K562 (cell line): ENCODE data around the gene INMT. TPM values are rescaled to one million over a fixed set of nuclear protein-coding genes. Genes with fewer than 3 reads are reported as not detected.

Experiments used
- ATAC-seq: fragments of 200-7000 bp; cut with Tn5 transposase; 3 replicates; pipeline ENCODE4 v1.9.1; 2020; ENCODE audit warnings: moderate library complexity
- BruUV-seq: library from RNA; stranded (reverse); fragments of 400-500 nt; replicated peaks from 2 replicates; lab custom pipeline; 2021; lab: Mats Ljungman, UMichigan
- CTCF ChIA-PET: fragments of 300-600 bp; formaldehyde crosslinking; extraction: SDS; loops from one replicate; lab custom pipeline; 2021; ENCODE audit warnings: low intra/inter-chr PET ratio; lab: Yijun Ruan, JAX
- POLR2A ChIA-PET: fragments of 300-600, 350-650 bp; sonication (Branson Sonifier 250); formaldehyde crosslinking; extraction: SDS; loops from one replicate; lab custom pipeline; 2021; ENCODE audit warnings: antibody characterized with exemption, inconsistent platforms; lab: Yijun Ruan, JAX
- DNase-seq, 4 experiments: peaks; one replicate each; pipeline versions ENCODE4 v3.0.0 to v3.0.0-alpha.2; 2011 to 2018; ENCODE audit warnings: low spot score in 3 of 4, mixed read lengths in 3 of 4; ENCODE audit errors: extremely low read depth in 1 of 4
- FAIRE-seq: peaks from 2 replicates; lab custom pipeline; 2011; peaks lifted over from hg19 to GRCh38; lab: Jason Lieb, UNC
- H2AFZ ChIP-seq: 2 replicates; pipeline ENCODE4 v1.6.0; 2011; ENCODE audit warnings: low read depth, low read length, control low read depth, inconsistent platforms
- H3K27ac ChIP-seq: fragments of 200-600 bp; 3 replicates; pipeline ENCODE4 v1.8.0; 2011; ENCODE audit warnings: low read depth, mild to moderate bottlenecking, control low read depth, inconsistent platforms, low read length, moderate library complexity, mixed read lengths; ENCODE audit errors: extremely low read depth
- H3K27me3 ChIP-seq, 2 experiments: fragments of 300-600 bp in 1 of 2; 2 replicates in 1 of 2; 3 replicates in 1 of 2; pipeline versions ENCODE4 v1.6.0 to v1.8.0; 2011; ENCODE audit warnings: inconsistent platforms in 2 of 2, low read length in 2 of 2, mild to moderate bottlenecking in 1 of 2, mixed read lengths in 1 of 2, moderate library complexity in 1 of 2; ENCODE audit not compliant: control insufficient read depth in 2 of 2, insufficient read depth in 2 of 2
- H3K36me3 ChIP-seq: fragments of 300-600 bp; 3 replicates; pipeline ENCODE4 v1.8.0; 2011; ENCODE audit warnings: mild to moderate bottlenecking, low read length, inconsistent platforms; ENCODE audit not compliant: control insufficient read depth, insufficient read depth
- H3K4me1 ChIP-seq, 2 experiments: fragments of 200-600 bp in 1 of 2; replicated peaks in 1 of 2; 2 replicates in 1 of 2; 3 replicates in 1 of 2; pipeline versions ENCODE4 v1.5.1 to v1.8.0; 2011; ENCODE audit warnings: inconsistent platforms in 2 of 2, low read length in 2 of 2, mild to moderate bottlenecking in 1 of 2, mixed read lengths in 1 of 2, moderate library complexity in 1 of 2; ENCODE audit not compliant: control insufficient read depth in 2 of 2, insufficient read depth in 2 of 2
- H3K4me2 ChIP-seq: 2 replicates; pipeline ENCODE4 v1.6.1; 2011; ENCODE audit warnings: low read length, control low read depth, inconsistent platforms, mixed read lengths; ENCODE audit not compliant: insufficient read depth
- H3K4me3 ChIP-seq: fragments of 200-600 bp; sonication (generic), shearing (Covaris generic); 2 replicates; pipeline ENCODE4 v1.5.1; 2016; ENCODE audit warnings: control low read depth, inconsistent platforms
- H3K79me2 ChIP-seq: fragments of 200-600 bp; 3 replicates; pipeline ENCODE4 v1.8.0; 2011; ENCODE audit warnings: low read length, inconsistent platforms; ENCODE audit not compliant: control insufficient read depth, insufficient read depth
- H3K9ac ChIP-seq, 2 experiments: 2 replicates each; pipeline versions ENCODE4 v1.6.0 to v1.6.1; 2011; ENCODE audit warnings: low read depth in 2 of 2, low read length in 2 of 2, control low read depth in 1 of 2, inconsistent platforms in 1 of 2, mild to moderate bottlenecking in 1 of 2, mixed read lengths in 1 of 2; ENCODE audit not compliant: insufficient read depth in 1 of 2
- H3K9me1 ChIP-seq: one replicate; pipeline ENCODE4 v1.6.0; 2011; ENCODE audit warnings: inconsistent platforms, mild to moderate bottlenecking, low read length, moderate library complexity; ENCODE audit not compliant: control insufficient read depth, insufficient read depth
- H3K9me3 ChIP-seq: replicated peaks from 2 replicates; pipeline ENCODE4 v1.5.1; 2011; ENCODE audit warnings: low read depth, low read length, inconsistent platforms; ENCODE audit not compliant: control insufficient read depth, insufficient read depth
- H4K20me1 ChIP-seq: replicated peaks from 2 replicates; pipeline ENCODE4 v1.6.1; 2011; ENCODE audit warnings: low read length, inconsistent platforms, mixed read lengths; ENCODE audit not compliant: control insufficient read depth, insufficient read depth
- ARID2 ChIP-seq: fragments of 450-650 bp; IDR thresholded peaks from 2 replicates; pipeline ENCODE4 v1.6.1; 2017; ENCODE audit warnings: antibody characterized with exemption, mild to moderate bottlenecking
- ATF1 ChIP-seq, 2 experiments: fragments of 450-650 bp in 1 of 2; IDR thresholded peaks; 2 replicates each; pipeline ENCODE4 v1.6.1; 2016; ENCODE audit warnings: missing compliant biosample characterization in 1 of 2, missing genetic modification characterization in 1 of 2
- CTCF ChIP-seq, 3 experiments: IDR thresholded peaks in 2 of 3; conservative IDR thresholded peaks in 1 of 3; 2 replicates each; pipeline ENCODE4 v1.5.1; 2011 to 2012; ENCODE audit warnings: low read length in 3 of 3, mild to moderate bottlenecking in 3 of 3, control low read depth in 2 of 3, improper control_type of control experiment in 1 of 3, inconsistent platforms in 1 of 3, low read depth in 1 of 3, mixed read lengths in 1 of 3, moderate library complexity in 1 of 3; ENCODE audit not compliant: insufficient read depth in 2 of 3
- EHMT2 ChIP-seq: fragments of 450-650 bp; IDR thresholded peaks from 2 replicates; pipeline ENCODE4 v1.6.1; 2018; ENCODE audit warnings: antibody characterized with exemption
- FOXO4 ChIP-seq: fragments of 450-650 bp; formaldehyde crosslinking; IDR thresholded peaks from 2 replicates; pipeline ENCODE4 v1.4.0; 2020; ENCODE audit warnings: mild to moderate bottlenecking, moderate library complexity
- NBN ChIP-seq: fragments of 450-650 bp; IDR thresholded peaks from 2 replicates; pipeline ENCODE4 v1.6.1; 2016; ENCODE audit warnings: low read depth, mild to moderate bottlenecking
- PHB2 ChIP-seq: fragments of 450-650 bp; IDR thresholded peaks from 2 replicates; pipeline ENCODE4 v1.6.1; 2017; ENCODE audit warnings: low read depth
- PHF21A ChIP-seq: fragments of 450-650 bp; IDR thresholded peaks from 2 replicates; pipeline ENCODE4 v1.6.1; 2017; ENCODE audit warnings: low read depth, borderline replicate concordance
- POU5F1 ChIP-seq: fragments of 150-350 bp; IDR thresholded peaks from 2 replicates; pipeline ENCODE4 v1.6.1; 2014; ENCODE audit warnings: borderline replicate concordance, low read length, low read depth, mild to moderate bottlenecking; ENCODE audit not compliant: partially characterized antibody
- SLC30A9 ChIP-seq: fragments of 250-450 bp; sonication (Bioruptor Pico); IDR thresholded peaks from 2 replicates; pipeline ENCODE4 v1.8.0; 2022; ENCODE audit warnings: mild to moderate bottlenecking, moderate library complexity
- SNRNP70 ChIP-seq: fragments of 200-400 bp; formaldehyde crosslinking; optimal IDR thresholded peaks from 2 replicates; pipeline ENCODE3; 2017; ENCODE audit warnings: low read depth, low read length
- ZNF197 ChIP-seq: fragments of 200-800 bp; sonication (Bioruptor generic); IDR thresholded peaks from 2 replicates; pipeline ENCODE4 v1.6.1; 2016; ENCODE audit warnings: low read depth, missing genetic modification characterization, missing compliant biosample characterization
- ZNF395 ChIP-seq: fragments of 200-800 bp; sonication (Bioruptor generic); IDR thresholded peaks from 2 replicates; pipeline ENCODE4 v1.6.1; 2017; ENCODE audit warnings: missing genetic modification characterization, missing compliant biosample characterization
- ZNF444 ChIP-seq: fragments of 250-450 bp; sonication (Bioruptor Pico); IDR thresholded peaks from 2 replicates; pipeline ENCODE4 v1.4.0; 2020; ENCODE audit warnings: mild to moderate bottlenecking, moderate library complexity
- ZNF561 ChIP-seq: fragments of 450-650 bp; formaldehyde crosslinking; conservative IDR thresholded peaks from 2 replicates; pipeline ENCODE4 v1.4.0; 2020; ENCODE audit warnings: mild to moderate bottlenecking, moderate library complexity
- ZNF583 ChIP-seq: fragments of 250-450 bp; sonication (Bioruptor Pico); IDR thresholded peaks from 2 replicates; pipeline ENCODE4 v1.4.0; 2020
- WGBS: fragments of 100-300 bp; shearing (Covaris generic); methylation state at CpG from one replicate; pipeline ENCODE4 v1.1.6; 2016; ENCODE audit warnings: low coverage, mixed read lengths; ENCODE audit not compliant: insufficient coverage; ENCODE audit errors: missing lambda C conversion rate; 5-methylcytosine and 5-hydroxymethylcytosine counted together
- in situ Hi-C: fragments of 300-500 bp; cut with MboI; formaldehyde crosslinking; loops from 4 replicates; pipeline ENCODE4 v1.15.0; 2018; ENCODE audit warnings: inconsistent platforms, mixed read lengths
- intact Hi-C: fragments of 100-400 bp; cut with micrococcal nuclease; formaldehyde crosslinking; loops from 2 replicates; pipeline ENCODE4 v1.14.2; 2022
- polyA plus RNA-seq, 8 experiments: library from polyadenylated mRNA; depleted of rRNA in 4 of 8; stranded (reverse) in 5 of 8; unstranded in 3 of 8; fragments of >200 nt; fragmentation: Nextera tagmentation in 2 of 8; fragmentation: Illumina TruSeq in 1 of 8; extraction: Ambion mirVana in 2 of 8; extraction: Trizol in 1 of 8; gene quantifications; 2 replicates each; pipeline versions ENCODE4 v1.2.1 to v1.2.3, GENCODE V29; 2011 to 2014; ENCODE audit warnings: inconsistent platforms in 1 of 8, missing spikeins in 1 of 8
- total RNA-seq, 7 experiments: library from RNA; depleted of rRNA in 6 of 7; stranded (reverse); fragments of >200 nt in 6 of 7; fragmentation: Illumina TruSeq in 2 of 7; extraction: Trizol in 2 of 7; gene quantifications; 2 replicates each; pipeline versions ENCODE4 v1.2.1 to v1.2.3, GENCODE V29; 2011 to 2021; ENCODE audit warnings: low replicate concordance in 1 of 7

INMT gene
- total and polyA plus RNA-seq, 9 of the 15 experiments (the other 6 are each of a cell fraction or from before 2014, with no cell fraction given): 0.04 to 0.27 TPM; not detected in 7

GRCh38 chr7:30705596-30705995, 46.3 kb upstream of the INMT start (continued):
- TF ChIP-seq POU5F1 (no peak), NBN (no peak), EHMT2 (no peak), ZNF197 (CRISPR knock-in tag) (no peak)

GRCh38 chr7:30706316-30706715, 45.6 kb upstream of the INMT start:
- TF ChIP-seq ZNF444 (CRISPR knock-in tag): no peak
- TF ChIP-seq CTCF (IDR thresholded peaks at IDR 0.05 in 2 of 3, conservative IDR thresholded peaks at IDR 0.05 in 1 of 3; ENCODE audit: insufficient read depth in 2 of 3, low read depth in 1 of 3, low read length in 3 of 3): no peak
- no peak for TF ChIP-seq ZNF561 (CRISPR knock-in tag)
- TF ChIP-seq PHF21A: no peak
- TF ChIP-seq ARID2: no peak
- TF ChIP-seq SNRNP70: no peak
- no peak for TF ChIP-seq ATF1 (CRISPR knock-in tag; IDR thresholded peaks at IDR 0.05)
- no peak for TF ChIP-seq ATF1 (tag; IDR thresholded peaks at IDR 0.05)
- no peak for TF ChIP-seq ZNF583 (CRISPR knock-in tag)
- no peak for TF ChIP-seq FOXO4
- TF ChIP-seq PHB2: no peak
- no peak for TF ChIP-seq SLC30A9
- TF ChIP-seq ZNF395 (CRISPR knock-in tag): no peak
- Histone ChIP-seq H3K9me1 (no peaks in the 10 kb centered on the region), H4K20me1 (0 out of 2 replicates have a peak, but pooled peaks cover 5% of the 10 kb centered on the region), H3K4me3 (no peak overlapping the region), H3K4me2 (no peak overlapping the region), H3K27me3 (peaks cover 15 to 63% of the 10 kb centered on the region in 2 experiments; a peak in 4 of 5 replicates), H3K36me3 (no peaks in the 10 kb centered on the region), H3K79me2 (no peaks in the 10 kb centered on the region), H3K9me3 (no peaks in the 10 kb centered on the region), H2AFZ (no peak overlapping the region), H3K4me1 (peaks cover 2 to 4% of the 10 kb centered on the region in 2 experiments; a peak in 3 of 5 replicates), H3K27ac (no peak overlapping the region), H3K9ac (no peak overlapping the region)
- DNase-seq (no peak), ATAC-seq (no peak), FAIRE-seq (no peak)
- POLR2A ChIA-PET: interaction anchor here (0.6 kb wide), 1 partner anchor 21 kb away, joined by 3 read pairs; no protein-coding TSS in a partner anchor
- in situ Hi-C loops: no loop called here
- BruUV-seq: no TSS peak
- intact Hi-C loops: no loop called here
- CTCF ChIA-PET: no interaction called here
- 2% methylated on average over 6 of the region's 6 CpGs for WGBS
